Measurements from ENCODE around the gene PCDHGC3. TPM values are rescaled to one million over a fixed set of nuclear protein-coding genes. Genes with fewer than 3 reads are reported as not detected.

Gene PCDHGC3
- polyA plus RNA-seq, 2 of the 4 experiments (the other 2 are of a cell fraction), result 1.9 to 5.2 TPM

- Histone ChIP-seq H3K9me3 (no peaks in the 10 kb centered on the region), H3K4me3 (no peak overlapping the region), H3K4me1 (no peaks in the 10 kb centered on the region), H3K4me2 (no peak overlapping the region), H3K27ac (no peak overlapping the region)
- DNase-seq (ENCODE audit: low read depth in 1 of 2, low spot score in 1 of 2), result no peak
- no peak for TF ChIP-seq MYC (IDR thresholded peaks at IDR 0.05; ENCODE audit: borderline replicate concordance, low read length)
- no peak for TF ChIP-seq USF2 (IDR thresholded peaks at IDR 0.05)
- no peak for TF ChIP-seq E2F6 (IDR thresholded peaks at IDR 0.05; ENCODE audit: borderline replicate concordance, low read depth)
- no peak for TF ChIP-seq EP300 (IDR thresholded peaks at IDR 0.05)
- no peak for TF ChIP-seq RCOR1 (IDR thresholded peaks at IDR 0.05; ENCODE audit: low read depth, low read length)
- no peak for TF ChIP-seq KDM5A (IDR thresholded peaks at IDR 0.05)
- no peak for TF ChIP-seq TFCP2L1 (CRISPR knock-in tag; IDR thresholded peaks at IDR 0.05)
- no peak for FAIRE-seq
- ChIA-PET POLR2A (no interaction called here), CTCF (interaction anchor here (0.6 to 2.2 kb wide), 5 partner anchors 9 to 59 kb away, joined by 3 to 9 read pairs (median 5); partner anchors contain the start of gene PCDHGC3)
- WGBS (ENCODE audit: missing lambda C conversion rate), result 73% methylated on average over 3 of the region's 3 CpGs
- ATAC-seq, result no peak
Observed at GRCh38 chr5:141465351-141465750, 10.4 kb upstream of the PCDHGC3 start.

- POLR2A ChIA-PET, result interaction anchor here (0.8 kb wide), 1 partner anchor 156 kb away, joined by 3 read pairs; the partner anchor contains the start of gene TAF7
- H3K4me1 ChIP-seq, result no peaks in the 10 kb centered on the region
Observed at GRCh38 chr5:141476132-141476911, 556 bp downstream of the PCDHGC3 start.

More at GRCh38 chr5:141476132-141476911, 556 bp downstream of the PCDHGC3 start:
- WGBS (ENCODE audit: missing lambda C conversion rate), result 41% methylated on average over 40 of the region's 58 CpGs
- CTCF ChIA-PET, result interaction anchor here (0.9 to 2.7 kb wide), 18 partner anchors 10 to 126 kb away, joined by 3 to 24 read pairs (median 4); partner anchors contain the start of genes PCDHGA7 and PCDHGB1
- DNase-seq (ENCODE audit: low read depth in 1 of 2, low spot score in 1 of 2) (peak; percentile 16 to 49), ATAC-seq (peak; percentile 78 to 79), FAIRE-seq (no peak)
- Histone ChIP-seq H3K4me3 (peak overlapping the region; percentile 55), H3K27ac (peak overlapping the region; percentile 38 to 78), H3K4me2 (peak overlapping the region; percentile 73), H3K9me3 (no peaks in the 10 kb centered on the region; the same call in 2 of the 3 replicates)
- TF ChIP-seq HOXB13 (CRISPR knock-in tag; IDR thresholded peaks at IDR 0.05; ENCODE audit: low read depth) (no peak), HDAC2 (IDR thresholded peaks at IDR 0.05) (no peak), CBX8 (IDR thresholded peaks at IDR 0.05) (no peak), BHLHE40 (IDR thresholded peaks at IDR 0.05; ENCODE audit: low read depth, low read length) (no peak), HOXB5 (CRISPR knock-in tag; IDR thresholded peaks at IDR 0.05) (no peak), EHF (CRISPR knock-in tag; IDR thresholded peaks at IDR 0.05) (no peak), EP300 (IDR thresholded peaks at IDR 0.05) (no peak), ZNF302 (CRISPR knock-in tag; IDR thresholded peaks at IDR 0.05) (no peak), CBX2 (IDR thresholded peaks at IDR 0.05; ENCODE audit: borderline replicate concordance, low read depth) (no peak), POLR2AphosphoS2 (conservative IDR thresholded peaks at IDR 0.05; ENCODE audit: low read length) (no peak), JUN (IDR thresholded peaks at IDR 0.05) (no peak), CHD2 (IDR thresholded peaks at IDR 0.05; ENCODE audit: low read length, partially characterized antibody) (no peak), NPAS2 (CRISPR knock-in tag; IDR thresholded peaks at IDR 0.05; ENCODE audit: borderline replicate concordance) (no peak), SMC3 (IDR thresholded peaks at IDR 0.05) (no peak), RAD21 (conservative IDR thresholded peaks at IDR 0.05 in 1 of 2, IDR thresholded peaks at IDR 0.05 in 1 of 2) (no peak), REST (IDR thresholded peaks at IDR 0.05) (no peak), MAX (IDR thresholded peaks at IDR 0.05) (no peak; the same call in 1 of the 2 replicates), POLR2A (IDR thresholded peaks at IDR 0.05; ENCODE audit: low read length) (no peak), HOXA7 (CRISPR knock-in tag; IDR thresholded peaks at IDR 0.05) (no peak)

Data from A549 (cell line).